Jurkat, Clone E6-1 (cell line): ENCODE results near the gene SLC29A3. TPM values are rescaled to one million over a fixed set of nuclear protein-coding genes. Genes with fewer than 3 reads are reported as not detected.
"Not testable (repeated sequence)": the region's sequence is repeated elsewhere in the genome, so short reads cannot be mapped to it uniquely, and the experiment has no call there.

Experiments
- DNase-seq: peaks from one replicate; pipeline ENCODE4 v3.0.0-alpha.2; 2011; ENCODE audit warnings: low read depth, low spot score
- H3K4me3 ChIP-seq: 2 replicates; pipeline ENCODE4 v1.5.1; 2011; ENCODE audit warnings: mild to moderate bottlenecking, low read length, control low read depth, moderate library complexity
- polyA plus RNA-seq: library from polyadenylated mRNA; unstranded; fragments of >200 nt; gene quantifications from one replicate; pipeline ENCODE4 v1.2.1, GENCODE V29; 2012; ENCODE audit warnings: missing spikeins; ENCODE audit not compliant: insufficient read length, insufficient read depth

Gene SLC29A3
- 13.1 TPM for polyA plus RNA-seq

DNA sequence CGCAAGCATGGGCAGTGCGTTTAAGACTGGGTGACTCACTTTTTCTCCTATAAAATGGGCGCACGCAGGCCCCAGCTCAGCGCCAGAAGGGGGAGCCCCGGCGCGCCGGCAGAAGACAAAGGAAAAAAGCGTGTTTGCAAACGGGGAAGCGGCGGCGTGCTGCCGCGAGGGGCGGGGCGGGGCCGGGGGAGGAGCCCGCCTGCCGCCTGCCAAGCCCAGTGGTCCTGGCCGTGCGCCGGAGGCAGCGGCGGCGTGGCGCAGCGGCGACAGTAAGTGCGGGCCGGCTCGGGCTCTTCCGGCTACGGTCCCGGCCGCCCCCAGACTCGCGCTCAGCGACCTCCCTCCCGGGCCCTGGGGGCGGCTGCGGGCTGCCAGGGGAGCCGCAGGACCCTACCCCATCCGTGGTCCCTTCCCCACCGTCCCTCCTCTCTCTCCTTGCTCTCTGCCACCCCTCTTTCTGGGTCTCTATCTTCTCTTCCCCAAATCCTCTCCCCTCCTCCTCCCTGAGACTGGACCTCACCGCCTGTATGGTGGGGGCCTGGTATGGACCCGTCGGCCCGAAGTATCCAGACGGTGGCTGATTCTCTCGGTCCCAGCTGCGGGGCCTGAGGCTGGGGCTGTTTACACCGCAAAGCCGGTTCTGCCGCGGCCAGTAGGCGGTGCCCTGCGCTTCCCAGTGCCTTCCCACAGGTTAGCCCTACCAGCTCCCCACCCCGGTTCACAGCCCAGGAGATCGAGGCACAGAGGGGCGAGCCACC is at the start of gene SLC29A3:
TSS of gene SLC29A3 (plus strand) at position 218 of the 758 bp plus-strand sequence. CDS start at position 269, 51 bp downstream.
- H3K4me3 ChIP-seq, result peak within 1 kb of the TSS; percentile 83
- peak; percentile 77 for DNase-seq

GRCh38 chr10:71269301-71270288 is 49.5 kb upstream of the SLC29A3 start:
- no peak overlapping the region for H3K4me3 ChIP-seq

GRCh38 chr10:71270301-71271220 is 48.5 kb upstream of the SLC29A3 start:
- H3K4me3 ChIP-seq, result no peak overlapping the region
- DNase-seq, result peak; percentile 51

More at GRCh38 chr10:71269301-71270288, 49.5 kb upstream of the SLC29A3 start:
- DNase-seq, result no peak

DNA sequence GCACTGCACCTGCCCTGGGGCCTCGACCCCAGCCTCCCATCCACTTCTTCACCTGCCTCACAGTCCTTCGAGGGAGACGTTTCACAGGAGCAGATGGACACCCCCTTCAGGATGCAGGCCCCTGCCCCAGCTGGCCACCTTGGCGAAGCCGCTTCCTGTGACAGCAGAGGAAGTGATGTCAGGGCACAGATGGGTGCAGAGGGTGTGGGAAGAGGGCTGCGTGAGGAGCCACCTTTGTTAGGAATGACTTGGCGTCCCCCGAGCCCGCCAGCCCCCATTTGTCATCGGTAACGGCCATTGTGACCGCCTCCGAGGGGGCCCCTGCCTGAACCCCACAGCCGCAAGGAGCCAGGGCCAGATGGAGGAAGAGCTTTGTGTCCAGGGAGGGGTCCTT is 47.4 kb upstream of the SLC29A3 start:
- no peak for DNase-seq
- H3K4me3 ChIP-seq, result no peak overlapping the region

- no peak overlapping the region for H3K4me3 ChIP-seq
- no peak for DNase-seq
These were observed 46.8 kb upstream of the SLC29A3 start for GRCh38 chr10:71272056-71272771.

- not testable (repeated sequence) for H3K4me3 ChIP-seq, DNase-seq
These were observed 46.1 kb upstream of the SLC29A3 start for GRCh38 chr10:71272974-71273373.

DNA sequence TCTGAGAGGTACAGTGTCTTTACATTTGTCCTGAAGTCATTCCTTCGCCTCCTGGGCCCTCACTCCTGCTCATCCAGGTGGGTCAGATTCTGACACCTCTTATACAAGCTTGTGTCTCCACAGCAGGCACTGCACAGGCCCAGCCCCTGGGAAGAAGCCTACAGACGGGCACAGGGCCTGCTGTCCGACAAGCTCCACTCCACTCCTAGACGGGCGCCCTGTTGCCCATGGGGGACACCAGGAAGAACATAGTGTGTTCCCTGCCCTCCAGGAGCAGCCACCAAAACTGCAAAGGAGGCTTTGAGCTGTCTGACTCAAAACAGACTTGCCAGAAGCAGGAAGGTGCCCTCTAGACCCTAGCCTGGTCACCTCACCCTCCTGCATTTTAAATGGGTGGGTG is 45.6 kb upstream of the SLC29A3 start:
- DNase-seq, result no peak
- H3K4me3 ChIP-seq, result no peak overlapping the region

DNA sequence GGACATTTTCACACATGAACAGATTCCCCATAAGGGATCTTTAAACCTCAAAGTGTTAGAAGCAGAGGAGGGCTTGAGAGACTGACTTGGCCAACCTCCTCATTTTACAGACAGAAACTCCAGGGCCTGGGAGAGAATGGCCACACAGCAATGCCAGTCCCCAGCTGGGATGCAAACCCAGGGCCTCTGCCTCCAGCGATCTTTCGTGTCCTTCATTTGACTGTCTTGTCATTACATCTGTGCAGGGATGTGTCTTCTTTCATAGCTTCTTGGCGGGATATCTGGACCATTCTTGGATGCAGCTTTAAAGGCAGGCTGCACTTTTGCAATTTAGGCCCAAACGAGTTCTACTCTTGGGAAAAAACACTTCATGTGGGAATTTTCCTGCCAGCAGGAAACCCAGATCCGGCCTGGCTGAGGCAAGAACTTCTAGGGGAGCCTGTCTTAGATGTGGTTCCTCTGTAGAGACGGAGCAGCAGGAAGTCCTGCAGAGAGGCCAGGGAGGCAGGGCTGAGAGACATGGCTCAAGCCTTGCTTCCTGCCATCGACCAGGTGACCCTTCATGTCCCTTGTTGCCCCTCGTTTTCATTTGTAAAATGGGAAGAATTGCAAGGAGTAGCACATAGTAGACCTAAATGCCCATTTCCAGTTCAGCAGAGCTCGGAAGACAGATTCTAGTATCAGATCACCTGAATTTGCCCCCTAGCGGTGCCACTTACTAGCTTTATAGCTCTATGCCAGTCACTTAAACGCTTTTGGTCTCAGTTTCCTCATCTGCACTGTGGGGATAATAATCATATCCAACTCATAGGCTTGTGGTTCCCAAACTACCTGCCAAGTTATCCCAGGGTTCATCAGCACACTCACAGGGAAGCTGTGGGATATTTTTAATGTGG is 43.9 kb upstream of the SLC29A3 start:
- peak; percentile 35 for DNase-seq
- no peak overlapping the region for H3K4me3 ChIP-seq

DNA sequence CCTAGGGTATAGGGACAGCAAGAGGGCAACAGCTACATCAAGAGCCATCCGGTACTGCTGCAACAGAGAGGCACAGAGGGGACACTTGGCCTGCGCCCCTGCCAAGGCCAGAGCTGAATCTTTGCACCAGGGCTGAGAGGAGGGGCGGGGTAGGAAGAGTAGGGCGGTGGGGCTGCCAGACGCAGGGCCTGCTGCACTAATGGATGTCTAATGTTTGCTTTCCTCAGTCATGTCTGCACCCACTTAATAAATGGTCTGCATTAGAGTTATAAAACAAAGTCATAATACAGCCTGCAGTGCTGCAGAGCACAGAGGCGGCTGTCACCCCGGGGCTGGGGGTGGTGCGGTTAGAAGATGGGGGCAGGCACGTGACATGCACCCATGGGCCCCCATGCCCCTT is 42.2 kb upstream of the SLC29A3 start:
- no peak overlapping the region for H3K4me3 ChIP-seq
- no peak for DNase-seq

DNA sequence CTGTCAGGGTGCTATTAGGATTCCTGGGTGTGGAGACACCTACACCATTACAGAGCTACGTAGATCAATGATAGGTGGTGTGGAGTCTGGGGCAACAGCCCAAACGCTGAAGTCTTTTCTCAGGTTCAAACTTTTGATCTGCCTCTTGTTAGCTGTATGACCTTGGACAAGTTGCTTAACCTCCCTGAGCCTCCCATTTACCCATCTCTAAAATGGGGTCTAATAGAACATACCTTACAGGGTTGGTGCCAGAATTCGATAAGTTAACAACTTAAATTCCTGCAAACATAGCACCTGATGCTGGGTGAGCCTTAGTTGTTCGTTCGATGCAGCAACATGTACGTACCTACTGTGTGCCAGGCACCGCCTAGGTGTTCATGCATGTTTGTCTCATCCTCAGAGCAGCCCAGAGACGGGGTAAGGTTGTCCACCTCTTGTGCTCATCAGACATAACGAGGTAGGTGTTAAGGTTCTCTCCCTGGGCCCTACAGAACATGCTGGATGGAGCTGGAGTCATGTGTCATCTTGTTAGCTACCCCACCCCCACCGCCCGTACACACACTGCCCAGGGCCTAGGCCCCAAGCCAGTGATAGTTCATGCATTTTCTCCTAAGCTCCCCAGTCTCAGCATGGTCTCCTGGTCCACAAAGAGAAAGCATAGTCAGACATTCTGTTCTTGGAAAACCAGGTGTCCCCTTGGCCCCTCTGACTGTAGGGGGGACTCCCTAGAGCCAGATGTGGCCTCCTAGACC is 41.0 kb upstream of the SLC29A3 start:
- no peak for DNase-seq
- no peak overlapping the region for H3K4me3 ChIP-seq

- no peak overlapping the region for H3K4me3 ChIP-seq
- DNase-seq, result no peak
These were observed 40.1 kb upstream of the SLC29A3 start for GRCh38 chr10:71278691-71279588.

DNA sequence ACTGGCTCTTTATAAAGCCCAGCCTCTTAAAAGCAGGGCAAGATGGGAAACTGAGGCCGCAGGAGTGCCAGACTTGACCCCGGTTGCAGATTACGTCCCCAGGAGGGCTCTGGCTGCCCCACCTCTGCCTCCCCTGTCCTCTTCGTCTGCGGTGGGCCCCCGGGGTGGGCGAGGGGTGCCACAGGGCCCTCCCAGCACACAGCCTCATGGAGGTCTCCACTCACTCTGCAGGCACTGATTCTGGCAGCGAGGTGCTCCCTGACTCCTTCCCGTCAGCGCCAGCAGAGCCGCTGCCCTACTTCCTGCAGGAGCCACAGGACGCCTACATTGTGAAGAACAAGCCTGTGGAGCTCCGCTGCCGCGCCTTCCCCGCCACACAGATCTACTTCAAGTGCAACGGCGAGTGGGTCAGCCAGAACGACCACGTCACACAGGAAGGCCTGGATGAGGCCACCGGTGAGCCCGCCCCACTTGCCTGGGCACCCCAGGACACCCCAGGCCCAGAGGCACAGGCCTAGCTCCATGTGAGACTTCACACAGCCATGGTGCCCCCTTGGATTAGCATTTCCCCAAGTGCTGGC is 39.4 kb upstream of the SLC29A3 start:
- H3K4me3 ChIP-seq, result no peak overlapping the region

GRCh38 chr10:71280216-71280615 is 38.8 kb upstream of the SLC29A3 start:
- H3K4me3 ChIP-seq, result no peak overlapping the region
- no peak for DNase-seq

More for the DNA sequence above, 39.4 kb upstream of the SLC29A3 start:
- DNase-seq, result no peak

- no peak for DNase-seq
- H3K4me3 ChIP-seq, result no peak overlapping the region
These were observed 38.2 kb upstream of the SLC29A3 start for GRCh38 chr10:71280825-71281224.

GRCh38 chr10:71281646-71282322 is 37.3 kb upstream of the SLC29A3 start:
- no peak overlapping the region for H3K4me3 ChIP-seq
- DNase-seq, result no peak
